Measurements from ENCODE around the gene SNCB.

Gene SNCB

DNA sequence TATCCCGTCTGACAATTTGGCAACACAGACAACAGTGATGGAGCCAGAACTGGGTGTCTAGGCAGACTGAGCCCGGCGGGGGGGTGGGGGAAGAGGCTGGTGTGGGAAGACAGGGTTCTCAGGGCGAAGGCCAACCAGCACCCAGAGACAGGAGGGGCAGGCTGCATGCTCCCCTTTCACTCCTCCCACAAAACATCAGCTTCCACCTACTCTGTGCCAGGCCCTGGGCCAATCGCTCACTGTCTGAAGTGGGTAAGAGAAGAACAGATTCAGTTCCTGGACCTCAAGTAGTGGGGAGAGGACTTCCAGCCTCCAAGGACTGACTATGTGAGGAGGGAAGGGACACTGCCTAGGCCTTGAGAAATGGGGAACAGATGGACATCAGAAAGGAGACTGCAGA is 2.8 kb downstream of the SNCB start:
- no peaks in the 10 kb centered on the region for H3K9me3 ChIP-seq (replicated peaks in 1 of 11)
- H3K27me3 ChIP-seq = peaks cover 18 to 51% (median 31%) of the 10 kb centered on the region in 11 experiments
- peak overlapping the region; percentile 3 to 100 (median 97); a peak in 19 of 22 replicates for H3K4me2 ChIP-seq
- no peaks in the 10 kb centered on the region for H3K36me3 ChIP-seq
- no peak overlapping the region for H3K27ac ChIP-seq
- no peak overlapping the region for H3K4me3 ChIP-seq
- no peak for TF ChIP-seq Cebpa-rat (IDR thresholded peaks at IDR 0.05)
- H3K4me1 ChIP-seq = peaks cover 25 to 78% (median 70%) of the 10 kb centered on the region in 10 experiments; a peak in 19 of 20 replicates
- peak overlapping the region in 1 of 11 experiments; percentile 7; a peak in 1 of 22 replicates for H3K9ac ChIP-seq
- H4K20me1 ChIP-seq = peaks cover 0 to 46% (median 6%) of the 10 kb centered on the region in 11 experiments; a peak in 8 of 22 replicates

DNA sequence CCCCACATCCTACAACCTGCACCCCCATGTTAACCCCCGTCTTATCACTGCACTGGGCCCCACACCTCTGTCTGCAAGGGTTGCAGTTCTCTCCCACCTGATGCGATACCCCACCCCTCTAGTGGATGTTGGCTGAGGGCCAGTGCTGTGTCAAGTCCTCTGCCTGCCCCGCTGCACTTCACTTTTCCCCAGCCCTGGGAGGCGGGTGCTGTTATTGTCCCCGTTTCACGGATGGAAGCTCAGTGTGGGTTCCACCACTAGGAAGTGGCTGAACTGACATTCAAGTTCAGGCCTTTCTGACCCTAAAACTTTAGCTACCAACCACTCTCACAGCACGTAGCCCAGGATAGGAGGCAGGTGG is 3.5 kb downstream of the SNCB start:
- Histone ChIP-seq H3K9ac (no peak overlapping the region), H3K4me3 (no peak overlapping the region), H4K20me1 (peaks cover 0 to 46% (median 6%) of the 10 kb centered on the region in 11 experiments; a peak in 9 of 22 replicates), H3K27me3 (peaks cover 19 to 52% (median 33%) of the 10 kb centered on the region in 11 experiments), H3K36me3 (no peaks in the 10 kb centered on the region), H3K4me2 (peak overlapping the region in 10 of 11 experiments; percentile 38 to 100 (median 98); a peak in 18 of 22 replicates), H3K27ac (no peak overlapping the region), H3K9me3 (replicated peaks in 1 of 11) (no peaks in the 10 kb centered on the region), H3K4me1 (peaks cover 26 to 78% (median 72%) of the 10 kb centered on the region in 10 experiments)
- no peak for TF ChIP-seq Cebpa-rat (IDR thresholded peaks at IDR 0.05)

DNA sequence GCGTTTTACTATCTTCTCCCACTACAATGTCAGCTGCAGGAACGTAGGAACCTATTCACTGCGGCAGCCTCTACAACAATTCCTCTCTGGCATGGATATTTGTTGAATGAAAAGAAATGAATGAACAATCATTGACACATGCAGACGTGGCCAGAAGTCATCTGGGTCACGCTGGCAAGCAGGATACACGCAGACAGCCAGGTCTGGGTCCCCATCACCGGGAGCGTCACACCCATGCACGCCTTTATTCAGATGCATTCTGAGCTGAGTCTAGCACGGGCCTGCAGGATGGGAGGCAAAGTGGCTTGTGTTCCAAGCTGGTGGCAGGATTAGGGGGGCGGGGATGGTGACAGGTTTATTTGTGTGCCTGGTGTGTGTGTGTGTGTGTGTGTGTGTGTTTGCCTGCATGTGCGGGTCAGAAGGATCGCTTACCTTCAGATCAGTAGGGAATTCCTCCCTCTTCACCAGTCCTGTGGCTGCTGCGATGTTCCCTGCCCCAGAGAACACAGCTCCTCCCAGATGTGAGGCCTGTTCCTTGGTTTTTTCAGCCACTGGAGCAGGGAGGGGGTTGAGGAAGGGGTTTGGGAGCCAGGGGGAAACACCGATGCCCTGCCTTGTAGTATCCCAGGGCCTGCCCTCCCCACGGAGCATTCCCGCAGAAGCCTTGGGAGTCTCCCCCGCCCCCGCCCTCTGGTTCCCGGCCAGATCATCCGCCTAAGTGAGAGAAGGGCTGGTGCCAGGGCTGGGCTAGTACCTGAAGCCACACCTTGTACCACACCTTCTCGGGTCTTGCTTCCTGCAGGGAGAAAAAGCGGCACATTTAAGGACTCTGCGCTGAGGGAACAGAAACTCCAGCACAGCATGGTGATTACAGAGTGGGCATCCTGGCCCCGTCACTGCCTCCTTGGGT is 4.1 kb downstream of the SNCB start:
- peaks cover 0 to 40% (median 6%) of the 10 kb centered on the region in 11 experiments; a peak in 9 of 22 replicates for H4K20me1 ChIP-seq
- no peak overlapping the region for H3K4me3 ChIP-seq
- H3K36me3 ChIP-seq = no peaks in the 10 kb centered on the region
- no peak overlapping the region for H3K9ac ChIP-seq
- peaks cover 24 to 52% (median 38%) of the 10 kb centered on the region in 11 experiments for H3K27me3 ChIP-seq
- H3K27ac ChIP-seq = no peak overlapping the region
- no peaks in the 10 kb centered on the region for H3K9me3 ChIP-seq (replicated peaks in 1 of 11)
- H3K4me2 ChIP-seq = peak overlapping the region in 9 of 11 experiments; percentile 48 to 100 (median 98); a peak in 17 of 22 replicates
- H3K4me1 ChIP-seq = peaks cover 32 to 78% (median 72%) of the 10 kb centered on the region in 10 experiments
- TF ChIP-seq Cebpa-rat (IDR thresholded peaks at IDR 0.05) = no peak

DNA sequence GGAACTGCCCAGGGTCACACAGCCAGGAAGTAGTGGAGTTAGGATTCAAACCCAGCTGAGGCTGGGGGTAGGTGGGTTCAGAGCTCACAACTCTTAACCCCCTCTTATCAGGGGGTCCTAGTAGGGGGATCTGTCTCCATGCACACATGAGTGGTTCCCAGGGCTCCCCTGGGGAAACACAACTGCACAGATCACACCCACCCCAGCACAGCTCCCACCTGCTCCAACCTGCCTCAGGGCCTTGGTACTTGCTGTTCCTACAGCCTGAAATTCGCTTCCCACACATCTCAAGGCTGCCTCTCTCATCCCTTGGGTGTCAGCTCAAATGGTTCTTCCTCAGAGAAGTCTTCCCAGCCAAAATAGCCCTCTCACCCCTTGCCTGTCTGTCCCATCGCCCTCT is 4.8 kb downstream of the SNCB start:
- no peak for TF ChIP-seq Cebpa-rat (IDR thresholded peaks at IDR 0.05)
- no peak overlapping the region for H3K27ac ChIP-seq
- H3K27me3 ChIP-seq = peaks cover 31 to 52% (median 39%) of the 10 kb centered on the region in 11 experiments
- H3K4me1 ChIP-seq = peaks cover 33 to 79% (median 72%) of the 10 kb centered on the region in 10 experiments
- H3K9me3 ChIP-seq (replicated peaks in 1 of 11) = no peaks in the 10 kb centered on the region
- no peak overlapping the region for H3K9ac ChIP-seq
- H4K20me1 ChIP-seq = peaks cover 0 to 39% (median 5%) of the 10 kb centered on the region in 11 experiments; a peak in 9 of 22 replicates
- H3K36me3 ChIP-seq = no peaks in the 10 kb centered on the region
- no peak overlapping the region for H3K4me3 ChIP-seq
- peak overlapping the region in 5 of 11 experiments; percentile 9 to 98 (median 20); a peak in 3 of 22 replicates for H3K4me2 ChIP-seq

DNA sequence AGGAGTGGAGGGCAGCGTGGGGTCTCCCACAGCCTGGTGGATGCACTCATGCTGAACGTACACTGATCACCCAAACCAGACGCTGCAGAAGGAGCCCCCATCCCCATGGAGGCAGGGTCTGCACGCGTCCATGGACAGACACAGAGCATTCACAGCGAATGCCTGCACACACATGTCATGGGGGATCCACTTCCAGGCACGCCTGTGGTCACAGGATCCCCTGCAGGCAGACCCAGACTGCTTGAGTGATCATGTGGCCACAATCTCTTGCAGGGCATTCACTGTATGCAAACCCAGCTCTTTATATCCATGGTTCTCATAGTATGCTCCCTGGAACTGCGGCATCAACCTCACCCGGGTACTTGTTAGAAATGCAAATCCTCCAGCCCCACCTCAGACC is 5.4 kb downstream of the SNCB start:
- H4K20me1 ChIP-seq = peaks cover 0 to 39% (median 6%) of the 10 kb centered on the region in 11 experiments; a peak in 10 of 22 replicates
- peak overlapping the region in 6 of 11 experiments; percentile 9 to 98 (median 20); a peak in 6 of 22 replicates for H3K4me2 ChIP-seq
- TF ChIP-seq Cebpa-rat (IDR thresholded peaks at IDR 0.05) = no peak
- H3K27ac ChIP-seq = no peak overlapping the region
- H3K4me1 ChIP-seq = peaks cover 35 to 83% (median 74%) of the 10 kb centered on the region in 10 experiments
- no peaks in the 10 kb centered on the region for H3K36me3 ChIP-seq
- H3K9ac ChIP-seq = no peak overlapping the region
- peaks cover 32 to 52% (median 39%) of the 10 kb centered on the region in 11 experiments for H3K27me3 ChIP-seq
- 0 out of 22 replicates have a peak, but pooled peaks cover 0 to under 1% (median 0%) of the 10 kb centered on the region in 11 experiments for H3K9me3 ChIP-seq (replicated peaks in 1 of 11)
- no peak overlapping the region for H3K4me3 ChIP-seq

DNA sequence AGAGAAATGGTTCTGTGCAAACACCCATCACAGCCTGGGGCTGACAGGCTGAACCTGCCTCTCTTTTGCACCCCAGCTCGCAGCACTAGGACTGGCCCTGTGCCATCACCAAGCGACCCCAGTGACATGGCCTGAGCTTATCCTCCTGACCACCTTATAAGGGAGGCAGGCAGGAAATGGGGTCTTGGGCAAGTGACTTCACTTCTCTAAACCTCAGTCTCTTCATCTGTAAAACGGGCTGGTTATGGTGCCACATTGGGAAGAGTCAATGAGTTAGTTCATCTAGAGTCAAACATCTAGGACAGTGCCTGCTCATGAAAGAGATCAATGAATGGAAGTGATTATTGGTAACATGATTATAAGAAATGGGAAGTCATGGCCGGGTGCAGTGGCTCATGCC is 6.2 kb downstream of the SNCB start:
- no peak overlapping the region for H3K4me3 ChIP-seq
- H3K4me2 ChIP-seq = no peak overlapping the region
- no peak for TF ChIP-seq Cebpa-rat (IDR thresholded peaks at IDR 0.05)
- H3K36me3 ChIP-seq = no peaks in the 10 kb centered on the region
- H3K9ac ChIP-seq = no peak overlapping the region
- peaks cover 0 to 37% (median 6%) of the 10 kb centered on the region in 11 experiments; a peak in 10 of 22 replicates for H4K20me1 ChIP-seq
- H3K27me3 ChIP-seq = peaks cover 32 to 52% (median 39%) of the 10 kb centered on the region in 11 experiments
- peaks cover 36 to 81% (median 74%) of the 10 kb centered on the region in 10 experiments for H3K4me1 ChIP-seq
- no peak overlapping the region for H3K27ac ChIP-seq
- peaks cover 0 to 8% (median 0%) of the 10 kb centered on the region in 11 experiments; a peak in 2 of 22 replicates for H3K9me3 ChIP-seq (replicated peaks in 1 of 11)

DNA sequence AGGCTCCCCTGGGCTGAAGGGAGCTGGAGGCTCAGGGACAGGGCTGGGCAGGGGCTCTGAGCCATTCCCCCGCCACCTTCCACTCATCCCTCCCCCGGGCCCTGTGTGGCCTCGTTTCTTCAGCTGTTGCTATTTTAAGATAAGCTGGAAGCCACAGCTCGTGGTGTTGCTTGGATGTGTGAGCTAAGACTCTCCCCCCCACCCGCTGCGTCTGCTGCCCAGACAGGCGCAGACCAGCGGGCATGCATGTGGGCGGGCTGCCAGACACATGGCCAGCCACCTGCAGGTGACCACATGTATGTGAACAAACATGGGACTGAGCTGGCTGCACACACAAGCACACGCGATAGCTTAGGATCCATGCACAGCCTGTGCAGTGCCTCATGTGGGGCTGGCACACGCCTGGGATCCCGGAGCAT is 8.7 kb downstream of the SNCB start:
- Histone ChIP-seq H3K9me3 (replicated peaks in 1 of 11) (peaks cover 0 to 8% (median 0%) of the 10 kb centered on the region in 11 experiments; a peak in 2 of 22 replicates), H3K27me3 (peaks cover 25 to 48% (median 41%) of the 10 kb centered on the region in 11 experiments), H3K27ac (0 out of 22 replicates have a peak overlapping the region, but pooled peaks of 1 of the 11 experiments have one; percentile 6), H3K9ac (peak overlapping the region in 2 of 11 experiments; percentile 28 to 37; a peak in 2 of 22 replicates), H3K4me3 (no peak overlapping the region), H4K20me1 (peaks cover 0 to 30% (median 6%) of the 10 kb centered on the region in 11 experiments; a peak in 10 of 22 replicates), H3K4me1 (peaks cover 27 to 64% (median 54%) of the 10 kb centered on the region in 10 experiments), H3K4me2 (peak overlapping the region; percentile 71 to 90 (median 79)), H3K36me3 (no peaks in the 10 kb centered on the region)
- no peak for TF ChIP-seq Cebpa-rat (IDR thresholded peaks at IDR 0.05)

DNA sequence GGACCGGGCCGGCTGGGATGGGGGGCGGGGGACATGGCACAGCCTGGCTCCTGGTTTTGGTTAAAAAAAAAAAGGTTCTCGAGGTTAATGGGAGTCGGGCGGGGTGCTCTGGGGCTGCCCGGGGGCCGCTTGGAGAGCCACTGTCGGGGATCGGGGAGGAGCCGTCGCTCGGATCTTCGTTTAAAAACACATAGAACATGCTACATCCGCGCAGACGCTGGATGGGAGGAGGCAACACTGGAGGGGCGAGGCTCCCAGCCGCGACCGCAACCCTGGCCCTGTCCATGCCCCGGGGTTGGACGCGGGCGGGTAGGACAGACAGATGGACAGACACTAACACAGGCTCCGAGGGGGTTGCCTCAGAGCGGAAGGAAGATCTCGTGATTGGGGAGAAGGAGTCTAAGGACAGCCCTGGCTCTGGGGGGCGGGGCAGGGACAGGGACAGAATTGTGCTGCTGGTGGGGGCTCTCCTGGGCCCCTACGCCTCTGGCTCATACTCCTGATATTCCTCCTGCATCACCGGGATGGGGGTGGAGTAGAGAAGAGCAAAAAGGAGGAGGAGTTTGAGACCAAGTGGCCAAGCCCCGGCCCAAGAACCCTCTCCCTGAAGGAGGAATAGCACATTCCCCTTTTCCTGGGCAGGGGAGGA is 9.9 kb downstream of the SNCB start:
- peaks cover 25 to 48% (median 41%) of the 10 kb centered on the region in 11 experiments for H3K27me3 ChIP-seq
- peak overlapping the region in 5 of 10 experiments; percentile 17 to 29 (median 25); a peak in 10 of 20 replicates for H3K4me3 ChIP-seq
- no peaks in the 10 kb centered on the region for H3K36me3 ChIP-seq
- H3K9ac ChIP-seq = no peak overlapping the region; a peak in 2 of 22 replicates
- peak overlapping the region; percentile 71 to 90 (median 79) for H3K4me2 ChIP-seq
- H4K20me1 ChIP-seq = peaks cover 0 to 25% (median 4%) of the 10 kb centered on the region in 11 experiments; a peak in 9 of 22 replicates
- 0 out of 22 replicates have a peak overlapping the region, but pooled peaks of 2 of the 11 experiments have one; percentile 5 to 16 for H3K27ac ChIP-seq
- H3K4me1 ChIP-seq = peaks cover 33 to 62% (median 50%) of the 10 kb centered on the region in 10 experiments
- peaks cover 0 to 8% (median 0%) of the 10 kb centered on the region in 11 experiments; a peak in 2 of 22 replicates for H3K9me3 ChIP-seq (replicated peaks in 1 of 11)
- TF ChIP-seq Cebpa-rat (IDR thresholded peaks at IDR 0.05) = no peak

All from BLaER1 treated with 17β-estradiol and CSF1 and Interleukin-3, amounts not matched to agents 10 nM and 100 nM (cell line).